Effector CD4-positive, alpha-beta T cell (primary cell): ENCODE results near the gene NHS.

ENCODE experiments used
- DNase-seq: peaks from one replicate; pipeline ENCODE4 v3.0.0-alpha.2; 2020

NHS gene

GRCh38 chrX:17456526-17456925, 81.5 kb downstream of the NHS start:
- DNase-seq = no peak

- no peak for DNase-seq
Observed at GRCh38 chrX:17459008-17459611, 84.1 kb downstream of the NHS start.

GRCh38 chrX:17459661-17460060, 84.7 kb downstream of the NHS start:
- no peak for DNase-seq

GRCh38 chrX:17462881-17463280, 87.9 kb downstream of the NHS start:
- DNase-seq = no peak

- no peak for DNase-seq
Observed at GRCh38 chrX:17464194-17464593, 89.2 kb downstream of the NHS start.

- no peak for DNase-seq
Observed at GRCh38 chrX:17465201-17465600, 90.2 kb downstream of the NHS start.

GRCh38 chrX:17465802-17466201, 90.8 kb downstream of the NHS start:
- DNase-seq = no peak

- no peak for DNase-seq
Observed at GRCh38 chrX:17470136-17470535, 95.1 kb downstream of the NHS start.

- no peak for DNase-seq
Observed at GRCh38 chrX:17471121-17471520, 96.1 kb downstream of the NHS start.

- no peak for DNase-seq
Observed at GRCh38 chrX:17471861-17472260, 96.9 kb downstream of the NHS start.

GRCh38 chrX:17472424-17472823, 97.4 kb downstream of the NHS start:
- no peak for DNase-seq

- DNase-seq = no peak
Observed at GRCh38 chrX:17473021-17473420, 98.0 kb downstream of the NHS start.

- no peak for DNase-seq
Observed at GRCh38 chrX:17474892-17475291, 99.9 kb downstream of the NHS start.

GRCh38 chrX:17475449-17476217, 100.6 kb downstream of the NHS start:
- no peak for DNase-seq

GRCh38 chrX:17476411-17476810, 101.4 kb downstream of the NHS start:
- no peak for DNase-seq

GRCh38 chrX:17481086-17481485, 106.1 kb downstream of the NHS start:
- DNase-seq = no peak

- DNase-seq = no peak
Observed at GRCh38 chrX:17484592-17484991, 109.6 kb downstream of the NHS start.

GRCh38 chrX:17485391-17485790, 110.4 kb downstream of the NHS start:
- DNase-seq = no peak

GRCh38 chrX:17488036-17488435, 113.0 kb downstream of the NHS start:
- DNase-seq = no peak

GRCh38 chrX:17494216-17494615, 119.2 kb downstream of the NHS start:
- no peak for DNase-seq

GRCh38 chrX:17495052-17495451, 120.1 kb downstream of the NHS start:
- no peak for DNase-seq

- no peak for DNase-seq
Observed at GRCh38 chrX:17496407-17496806, 121.4 kb downstream of the NHS start.

- no peak for DNase-seq
Observed at GRCh38 chrX:17497193-17497592, 122.2 kb downstream of the NHS start.

GRCh38 chrX:17499512-17499911, 124.5 kb downstream of the NHS start:
- DNase-seq = no peak

GRCh38 chrX:17500145-17500579, 125.2 kb downstream of the NHS start:
- DNase-seq = no peak
